Measurements from ENCODE around the gene CNR1. TPM values are rescaled to one million over a fixed set of nuclear protein-coding genes. Genes with fewer than 3 reads are reported as not detected.

CNR1 gene
- total RNA-seq, 1 experiment from 2014 or later: 0.48 TPM

DNA sequence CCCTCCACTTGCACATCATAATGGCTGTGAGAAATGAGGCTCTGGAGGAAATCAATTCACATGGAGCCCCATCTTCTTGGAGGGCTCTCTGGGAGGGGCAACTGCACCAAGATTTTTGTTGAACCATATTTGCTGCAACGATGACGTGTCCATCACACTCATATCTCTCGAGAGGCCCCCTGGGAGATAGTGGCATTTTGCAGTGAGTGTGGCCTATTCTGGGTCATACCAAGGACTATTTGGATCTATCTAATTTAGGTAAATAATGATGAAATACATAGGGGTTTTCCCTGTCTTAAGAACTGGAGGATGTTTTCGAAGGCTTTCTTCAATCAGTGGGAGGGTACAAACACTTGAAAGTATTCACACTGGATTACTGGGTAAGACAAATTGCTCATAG lies 31.6 kb downstream of the CNR1 start (continued):
- TF ChIP-seq FOXP4 (CRISPR knock-in tag; IDR thresholded peaks at IDR 0.05) (no peak), GRHL2 (CRISPR knock-in tag; IDR thresholded peaks at IDR 0.05; ENCODE audit: insufficient replicate concordance, severe bottlenecking) (no peak), FOXP1 (CRISPR knock-in tag; IDR thresholded peaks at IDR 0.05; ENCODE audit: borderline replicate concordance) (no peak), STAT6 (CRISPR knock-in tag; conservative IDR thresholded peaks at IDR 0.05; ENCODE audit: low read depth) (no peak), IRF2 (CRISPR knock-in tag; IDR thresholded peaks at IDR 0.05; ENCODE audit: borderline replicate concordance, low read depth) (no peak), PRRX2 (CRISPR knock-in tag; IDR thresholded peaks at IDR 0.05) (no peak)
- TF ChIP-seq, protein P1, sequence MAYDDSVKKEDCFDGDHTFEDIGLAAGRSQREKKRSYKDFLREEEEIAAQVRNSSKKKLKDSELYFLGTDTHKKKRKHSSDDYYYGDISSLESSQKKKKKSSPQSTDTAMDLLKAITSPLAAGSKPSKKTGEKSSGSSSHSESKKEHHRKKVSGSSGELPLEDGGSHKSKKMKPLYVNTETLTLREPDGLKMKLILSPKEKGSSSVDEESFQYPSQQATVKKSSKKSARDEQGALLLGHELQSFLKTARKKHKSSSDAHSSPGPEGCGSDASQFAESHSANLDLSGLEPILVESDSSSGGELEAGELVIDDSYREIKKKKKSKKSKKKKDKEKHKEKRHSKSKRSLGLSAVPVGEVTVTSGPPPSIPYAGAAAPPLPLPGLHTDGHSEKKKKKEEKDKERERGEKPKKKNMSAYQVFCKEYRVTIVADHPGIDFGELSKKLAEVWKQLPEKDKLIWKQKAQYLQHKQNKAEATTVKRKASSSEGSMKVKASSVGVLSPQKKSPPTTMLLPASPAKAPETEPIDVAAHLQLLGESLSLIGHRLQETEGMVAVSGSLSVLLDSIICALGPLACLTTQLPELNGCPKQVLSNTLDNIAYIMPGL (CRISPR knock-in tag; IDR thresholded peaks at IDR 0.05): no peak

DNA sequence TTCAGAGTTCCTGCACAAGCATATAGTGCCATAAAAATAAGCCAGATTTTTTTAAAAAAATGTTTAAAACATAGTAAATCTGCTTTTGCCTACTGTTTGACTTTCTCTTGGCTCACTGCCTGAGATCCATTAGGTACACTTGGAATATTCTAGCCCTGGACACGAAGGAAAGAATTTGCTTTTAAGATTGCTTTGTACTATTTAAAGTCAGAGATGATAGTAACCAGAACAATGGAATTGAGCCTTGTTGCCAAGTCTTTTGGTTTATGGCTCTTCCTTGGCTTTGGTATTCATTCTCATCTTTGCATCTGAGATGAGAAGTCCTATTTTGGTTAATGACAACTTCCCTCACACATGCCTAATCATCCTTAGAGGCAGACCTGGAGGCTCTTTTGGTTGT lies 32.4 kb downstream of the CNR1 start:
- no peak for ATAC-seq
- ChIA-PET POLR2A (no interaction called here), CTCF (interaction anchor here (1.0 kb wide), 1 partner anchor 204 kb away, joined by 3 read pairs; no protein-coding TSS in a partner anchor)
- Mint-ChIP-seq H3K27ac (no peak overlapping the region), H3K27me3 (ENCODE audit: low read depth) (peaks cover 7% of the 10 kb centered on the region; the same call in 1 of the 2 replicates), H3K4me3 (no peak overlapping the region), H3K4me1 (peaks cover 5% of the 10 kb centered on the region), H3K36me3 (no peaks in the 10 kb centered on the region), H3K9me3 (no peaks in the 10 kb centered on the region)
- no peak for DNase-seq (ENCODE audit: low spot score)
- TF ChIP-seq KAT7 (CRISPR knock-in tag; IDR thresholded peaks at IDR 0.05; ENCODE audit: borderline replicate concordance) (no peak), ZNF425 (CRISPR knock-in tag; conservative IDR thresholded peaks at IDR 0.05) (no peak), HMGA2 (CRISPR knock-in tag; IDR thresholded peaks at IDR 0.05) (no peak), ZNF219 (CRISPR knock-in tag; IDR thresholded peaks at IDR 0.05; ENCODE audit: borderline replicate concordance) (no peak), TP53 (CRISPR knock-in tag; IDR thresholded peaks at IDR 0.05) (no peak), STAT6 (CRISPR knock-in tag; conservative IDR thresholded peaks at IDR 0.05; ENCODE audit: low read depth) (no peak), TCF7 (CRISPR knock-in tag; IDR thresholded peaks at IDR 0.05; ENCODE audit: low read depth) (no peak), NR2C2 (CRISPR knock-in tag; IDR thresholded peaks at IDR 0.05) (no peak), CTCF (IDR thresholded peaks at IDR 0.05) (no peak)
- TF ChIP-seq, protein P2, sequence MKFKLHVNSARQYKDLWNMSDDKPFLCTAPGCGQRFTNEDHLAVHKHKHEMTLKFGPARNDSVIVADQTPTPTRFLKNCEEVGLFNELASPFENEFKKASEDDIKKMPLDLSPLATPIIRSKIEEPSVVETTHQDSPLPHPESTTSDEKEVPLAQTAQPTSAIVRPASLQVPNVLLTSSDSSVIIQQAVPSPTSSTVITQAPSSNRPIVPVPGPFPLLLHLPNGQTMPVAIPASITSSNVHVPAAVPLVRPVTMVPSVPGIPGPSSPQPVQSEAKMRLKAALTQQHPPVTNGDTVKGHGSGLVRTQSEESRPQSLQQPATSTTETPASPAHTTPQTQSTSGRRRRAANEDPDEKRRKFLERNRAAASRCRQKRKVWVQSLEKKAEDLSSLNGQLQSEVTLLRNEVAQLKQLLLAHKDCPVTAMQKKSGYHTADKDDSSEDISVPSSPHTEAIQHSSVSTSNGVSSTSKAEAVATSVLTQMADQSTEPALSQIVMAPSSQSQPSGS (CRISPR knock-in tag; IDR thresholded peaks at IDR 0.05; ENCODE audit: borderline replicate concordance, low read depth): no peak
- TF ChIP-seq, protein P3, sequence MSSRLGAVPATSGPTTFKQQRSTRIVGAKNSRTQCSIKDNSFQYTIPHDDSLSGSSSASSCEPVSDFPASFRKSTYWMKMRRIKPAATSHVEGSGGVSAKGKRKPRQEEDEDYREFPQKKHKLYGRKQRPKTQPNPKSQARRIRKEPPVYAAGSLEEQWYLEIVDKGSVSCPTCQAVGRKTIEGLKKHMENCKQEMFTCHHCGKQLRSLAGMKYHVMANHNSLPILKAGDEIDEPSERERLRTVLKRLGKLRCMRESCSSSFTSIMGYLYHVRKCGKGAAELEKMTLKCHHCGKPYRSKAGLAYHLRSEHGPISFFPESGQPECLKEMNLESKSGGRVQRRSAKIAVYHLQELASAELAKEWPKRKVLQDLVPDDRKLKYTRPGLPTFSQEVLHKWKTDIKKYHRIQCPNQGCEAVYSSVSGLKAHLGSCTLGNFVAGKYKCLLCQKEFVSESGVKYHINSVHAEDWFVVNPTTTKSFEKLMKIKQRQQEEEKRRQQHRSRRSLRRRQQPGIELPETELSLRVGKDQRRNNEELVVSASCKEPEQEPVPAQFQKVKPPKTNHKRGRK (CRISPR knock-in tag; IDR thresholded peaks at IDR 0.05; ENCODE audit: borderline replicate concordance): no peak

All from WTC11 (cell line).